DLD1 (cell line): Measurements from ENCODE around the gene ZPLD1.

Source experiments
- in situ Hi-C: cut with HindIII; loops from 2 replicates; pipeline ENCODE4 v1.10.0; 2017; ENCODE audit warnings: low sequenced_read_pairs

Gene ZPLD1

GRCh38 chr3:102521246-102521645 lies 86.4 kb downstream of the ZPLD1 start:
- in situ Hi-C loops, result no loop called here

DNA sequence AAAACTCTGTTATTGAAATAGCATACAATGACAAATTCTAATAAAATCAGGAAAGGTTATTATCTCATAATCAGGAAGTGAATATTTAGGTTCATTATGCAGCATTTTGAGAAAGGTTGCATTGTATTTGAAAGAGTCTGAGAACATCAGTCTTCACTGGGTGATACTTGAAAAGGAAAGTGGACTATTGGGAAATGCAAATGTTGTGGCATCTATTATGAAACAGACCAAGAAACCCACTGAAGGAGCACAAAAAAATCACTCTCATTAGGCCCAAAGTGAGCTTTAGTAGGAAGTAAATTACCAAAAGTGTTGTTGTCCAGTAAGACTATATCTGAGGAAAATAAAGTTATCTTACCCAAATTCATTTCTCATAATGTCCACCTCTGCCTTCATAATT lies 90.8 kb downstream of the ZPLD1 start:
- in situ Hi-C loops, result no loop called here

GRCh38 chr3:102526865-102527264 lies 92.0 kb downstream of the ZPLD1 start:
- in situ Hi-C loops, result no loop called here

GRCh38 chr3:102528727-102529126 lies 93.9 kb downstream of the ZPLD1 start:
- in situ Hi-C loops, result no loop called here
